H1 (cell line): ENCODE measurements around the gene PLCXD1. TPM values are rescaled to one million over a fixed set of nuclear protein-coding genes. Genes with fewer than 3 reads are reported as not detected.

Experiments
- CTCF ChIA-PET: fragments of 300-600 bp; sonication (Branson Sonifier 250); formaldehyde crosslinking; loops from one replicate; lab custom pipeline; 2021; ENCODE audit not compliant: partially characterized antibody; lab: Charles Lee
- POLR2A ChIA-PET: fragments of 300-600 bp; sonication (Branson Sonifier 250); formaldehyde crosslinking; loops from one replicate; lab custom pipeline; 2021; ENCODE audit warnings: inconsistent platforms; ENCODE audit not compliant: partially characterized antibody; lab: Charles Lee
- DNase-seq, 2 experiments: peaks; one replicate each; pipeline versions ENCODE4 v3.0.0 to v3.0.0-alpha.2; 2010 to 2022; ENCODE audit warnings: low spot score in 2 of 2, low read depth in 1 of 2, mixed read lengths in 1 of 2
- FAIRE-seq: peaks from 2 replicates; lab custom pipeline; 2011; peaks lifted over from hg19 to GRCh38; lab: Jason Lieb, UNC
- H2AFZ ChIP-seq: 2 replicates; pipeline ENCODE4 v1.8.1; 2012; ENCODE audit warnings: low read length, inconsistent platforms
- H2AK5ac ChIP-seq: 2 replicates; pipeline ENCODE4 v1.6.1; 2013; ENCODE audit warnings: low read depth, low read length
- H2BK120ac ChIP-seq: replicated peaks from 2 replicates; pipeline ENCODE3; 2013; ENCODE audit warnings: low read depth, low read length, inconsistent platforms
- H2BK12ac ChIP-seq: 2 replicates; pipeline ENCODE4 v1.6.1; 2013; ENCODE audit warnings: low read depth, low read length
- H2BK15ac ChIP-seq: 2 replicates; pipeline ENCODE4 v1.6.1; 2013; ENCODE audit warnings: low read length
- H2BK20ac ChIP-seq: 2 replicates; pipeline ENCODE4 v1.6.1; 2013; ENCODE audit warnings: low read length
- H2BK5ac ChIP-seq: 2 replicates; pipeline ENCODE4 v1.6.1; 2013; ENCODE audit warnings: low read depth, low read length
- H3K14ac ChIP-seq: 2 replicates; pipeline ENCODE4 v1.6.1; 2013; ENCODE audit warnings: inconsistent platforms; ENCODE audit not compliant: insufficient read length
- H3K18ac ChIP-seq: 2 replicates; pipeline ENCODE4 v1.6.1; 2013; ENCODE audit warnings: low read length; ENCODE audit errors: extremely low read depth
- H3K23ac ChIP-seq: 2 replicates; pipeline ENCODE4 v1.6.1; 2013; ENCODE audit warnings: inconsistent platforms; ENCODE audit not compliant: insufficient read length
- H3K23me2 ChIP-seq: 2 replicates; pipeline ENCODE4 v1.6.1; 2013; ENCODE audit warnings: low read depth, low read length
- H3K27ac ChIP-seq: 2 replicates; pipeline ENCODE4 v1.6.1; 2011; ENCODE audit warnings: low read depth, low read length, inconsistent platforms
- H3K27me3 ChIP-seq, 4 experiments: replicated peaks in 1 of 4; 1 replicate in 1 of 4; 2 replicates in 3 of 4; pipeline versions ENCODE4 v1.6.1 to v1.8.1; 2011 to 2013; ENCODE audit warnings: low read length in 3 of 4, mild to moderate bottlenecking in 3 of 4, inconsistent platforms in 2 of 4, mixed read lengths in 2 of 4, moderate library complexity in 1 of 4; ENCODE audit not compliant: control insufficient read depth in 3 of 4, insufficient read depth in 3 of 4; ENCODE audit errors: extremely low read depth in 1 of 4
- H3K36me3 ChIP-seq, 4 experiments: 2 replicates each; pipeline versions ENCODE4 v1.6.1 to v1.8.1; 2011 to 2013; ENCODE audit warnings: mild to moderate bottlenecking in 4 of 4, low read length in 3 of 4, moderate library complexity in 2 of 4, control low read depth in 1 of 4, inconsistent platforms in 1 of 4; ENCODE audit not compliant: insufficient read depth in 4 of 4, control insufficient read depth in 2 of 4
- H3K4ac ChIP-seq: replicated peaks from 2 replicates; pipeline ENCODE3; 2013; ENCODE audit warnings: low read length, low read depth, mixed read lengths, inconsistent platforms; ENCODE audit not compliant: insufficient read length
- H3K4me1 ChIP-seq, 4 experiments: replicated peaks in 1 of 4; 1 replicate in 1 of 4; 2 replicates in 3 of 4; pipeline versions ENCODE4 v1.6.1 to v1.8.1; 2011 to 2013; ENCODE audit warnings: low read length in 3 of 4, inconsistent platforms in 2 of 4, mixed read lengths in 1 of 4; ENCODE audit not compliant: insufficient read depth in 4 of 4, control insufficient read depth in 3 of 4
- H3K4me2 ChIP-seq, 2 experiments: 2 replicates each; pipeline versions ENCODE4 v1.6.1 to v1.8.1; 2011 to 2013; ENCODE audit warnings: low read depth in 2 of 2, low read length in 2 of 2, control low read depth in 1 of 2, inconsistent platforms in 1 of 2, mild to moderate bottlenecking in 1 of 2; ENCODE audit not compliant: insufficient read depth in 1 of 2
- H3K4me3 ChIP-seq, 4 experiments: fragments of 200-600, 300-600 bp in 1 of 4; sonication (generic), shearing (Covaris generic), sonication (Bioruptor Twin) in 1 of 4; 2 replicates each; pipeline versions ENCODE4 v1.5.1 to v1.8.1; 2011 to 2016; ENCODE audit warnings: low read length in 4 of 4, low read depth in 3 of 4, control low read depth in 2 of 4, inconsistent platforms in 2 of 4, mild to moderate bottlenecking in 2 of 4, mixed read lengths in 1 of 4, moderate library complexity in 1 of 4; ENCODE audit not compliant: insufficient read depth in 2 of 4; ENCODE audit errors: extremely low read depth in 1 of 4
- H3K56ac ChIP-seq: replicated peaks from 2 replicates; pipeline ENCODE3; 2013; ENCODE audit warnings: low read depth, mild to moderate bottlenecking, mixed read lengths, low read length, inconsistent platforms; ENCODE audit not compliant: insufficient read length
- H3K79me1 ChIP-seq: 2 replicates; pipeline ENCODE4 v1.6.1; 2013; ENCODE audit warnings: low read depth, low read length, control low read depth
- H3K79me2 ChIP-seq, 2 experiments: 2 replicates each; pipeline versions ENCODE4 v1.6.1 to v1.8.1; 2012 to 2013; ENCODE audit warnings: low read length in 2 of 2, mild to moderate bottlenecking in 2 of 2, inconsistent platforms in 1 of 2; ENCODE audit not compliant: insufficient read depth in 2 of 2, control insufficient read depth in 1 of 2
- H3K9ac ChIP-seq, 4 experiments: replicated peaks in 1 of 4; 1 replicate in 1 of 4; 2 replicates in 3 of 4; pipeline versions ENCODE4 v1.6.1 to v1.8.1; 2011 to 2013; ENCODE audit warnings: low read depth in 3 of 4, low read length in 3 of 4, control low read depth in 2 of 4, mild to moderate bottlenecking in 2 of 4, moderate library complexity in 2 of 4, inconsistent platforms in 1 of 4; ENCODE audit errors: extremely low read depth in 1 of 4
- H3K9me3 ChIP-seq, 2 experiments: 2 replicates each; pipeline versions ENCODE4 v1.6.1 to v1.8.1; 2012 to 2013; ENCODE audit warnings: mild to moderate bottlenecking in 2 of 2, moderate library complexity in 2 of 2, control low read depth in 1 of 2, inconsistent platforms in 1 of 2, low read depth in 1 of 2, low read length in 1 of 2, mixed read lengths in 1 of 2; ENCODE audit not compliant: insufficient read depth in 2 of 2
- H4K20me1 ChIP-seq, 2 experiments: replicated peaks in 1 of 2; 2 replicates each; pipeline versions ENCODE3 to v1.8.1; 2011 to 2013; ENCODE audit warnings: inconsistent platforms in 2 of 2, low read length in 2 of 2, mild to moderate bottlenecking in 1 of 2; ENCODE audit not compliant: insufficient read depth in 2 of 2, control insufficient read depth in 1 of 2
- H4K5ac ChIP-seq: 2 replicates; pipeline ENCODE4 v1.6.1; 2013; ENCODE audit warnings: low read length, low read depth, mixed read lengths, inconsistent platforms; ENCODE audit not compliant: insufficient read length
- H4K8ac ChIP-seq: 2 replicates; pipeline ENCODE4 v1.8.0; 2013; ENCODE audit warnings: mild to moderate bottlenecking, moderate library complexity, low read length, inconsistent platforms; ENCODE audit not compliant: insufficient read depth; ENCODE audit errors: extremely low read depth
- H4K91ac ChIP-seq: replicated peaks from 2 replicates; pipeline ENCODE3; 2013; ENCODE audit warnings: low read length, mixed read lengths, inconsistent platforms; ENCODE audit not compliant: insufficient read length
- FOSL1 ChIP-seq: IDR thresholded peaks from 2 replicates; pipeline ENCODE4 v1.6.1; 2011; ENCODE audit warnings: mild to moderate bottlenecking, low read depth, low read length, moderate library complexity; ENCODE audit not compliant: insufficient read depth
- KDM5A ChIP-seq: fragments of 200-600 bp; IDR thresholded peaks from 2 replicates; pipeline ENCODE4 v1.7.1; 2012; ENCODE audit warnings: mild to moderate bottlenecking, low read length, inconsistent platforms, mixed read lengths
- POLR2A ChIP-seq, 2 experiments: IDR thresholded peaks; 1 replicate in 1 of 2; 2 replicates in 1 of 2; pipeline ENCODE4 v1.6.1; 2011; ENCODE audit warnings: low read depth in 2 of 2, low read length in 2 of 2, mild to moderate bottlenecking in 2 of 2; ENCODE audit errors: control extremely low read depth in 1 of 2
- RAD21 ChIP-seq, 2 experiments: IDR thresholded peaks in 1 of 2; conservative IDR thresholded peaks in 1 of 2; 2 replicates each; pipeline ENCODE4 v1.6.1; 2011; ENCODE audit warnings: low read depth in 2 of 2, low read length in 2 of 2, improper control_type of control experiment in 1 of 2, inconsistent platforms in 1 of 2, mild to moderate bottlenecking in 1 of 2, moderate library complexity in 1 of 2
- SIRT6 ChIP-seq: IDR thresholded peaks from one replicate; pipeline ENCODE4 v1.7.1; 2012; ENCODE audit warnings: low read length, inconsistent platforms
- YY1 ChIP-seq: IDR thresholded peaks from 2 replicates; pipeline ENCODE4 v1.6.1; 2011; ENCODE audit warnings: low read depth, mild to moderate bottlenecking, low read length
- WGBS, 2 experiments: shearing (Covaris generic) in 1 of 2; methylation state at CpG; one replicate each; pipeline versions ENCODE4 v1.1.6 to v1.1.7; 2013 to 2015; ENCODE audit warnings: low lambda C conversion rate in 2 of 2, mixed read lengths in 2 of 2, inconsistent platforms in 1 of 2, low coverage in 1 of 2, missing lambda C conversion rate in 1 of 2; ENCODE audit not compliant: insufficient replicate concordance in 2 of 2, insufficient coverage in 1 of 2, insufficient read length in 1 of 2; ENCODE audit errors: extremely low coverage in 1 of 2, missing lambda C conversion rate in 1 of 2; 5-methylcytosine and 5-hydroxymethylcytosine counted together
- polyA plus RNA-seq, 7 experiments: library from polyadenylated mRNA; depleted of rRNA in 3 of 7; stranded (reverse) in 5 of 7; unstranded in 2 of 7; fragments of >200 nt in 5 of 7; fragments of 200-250 nt in 2 of 7; gene quantifications; 1 replicate in 5 of 7; 2 replicates in 1 of 7; 4 replicates in 1 of 7; pipeline versions ENCODE4 v1.2.1 to v1.2.3, GENCODE V29; 2011 to 2013; ENCODE audit warnings: missing spikeins in 2 of 7, mixed read lengths in 2 of 7
- total RNA-seq: library from RNA; stranded (reverse); fragmentation: NEBNext Ultra II Directional; extraction: Animal tissue kit (Norgen Biotek cat#: 25700); gene quantifications from 2 replicates; pipeline ENCODE4 v1.2.1, GENCODE V29; 2021
- TF ChIP-seq, protein P1 (sequence below), 3 experiments: IDR thresholded peaks; 1 replicate in 2 of 3; 2 replicates in 1 of 3; pipeline versions ENCODE4 v1.5.1 to v1.6.1; 2011; ENCODE audit warnings: low read length in 3 of 3, mild to moderate bottlenecking in 3 of 3, inconsistent platforms in 2 of 3, low read depth in 1 of 3, moderate library complexity in 1 of 3; ENCODE audit not compliant: insufficient read depth in 1 of 3; ENCODE audit errors: control extremely low read depth in 1 of 3
- TF ChIP-seq, protein P2 (sequence below): IDR thresholded peaks from 2 replicates; pipeline ENCODE4 v1.6.1; 2012; ENCODE audit warnings: low read length, inconsistent platforms

The PLCXD1 gene
- total and polyA plus RNA-seq, 2 of the 8 experiments (the other 6 are each of a cell fraction or from before 2014, with no cell fraction given): 93.6 to 124 TPM

DNA sequence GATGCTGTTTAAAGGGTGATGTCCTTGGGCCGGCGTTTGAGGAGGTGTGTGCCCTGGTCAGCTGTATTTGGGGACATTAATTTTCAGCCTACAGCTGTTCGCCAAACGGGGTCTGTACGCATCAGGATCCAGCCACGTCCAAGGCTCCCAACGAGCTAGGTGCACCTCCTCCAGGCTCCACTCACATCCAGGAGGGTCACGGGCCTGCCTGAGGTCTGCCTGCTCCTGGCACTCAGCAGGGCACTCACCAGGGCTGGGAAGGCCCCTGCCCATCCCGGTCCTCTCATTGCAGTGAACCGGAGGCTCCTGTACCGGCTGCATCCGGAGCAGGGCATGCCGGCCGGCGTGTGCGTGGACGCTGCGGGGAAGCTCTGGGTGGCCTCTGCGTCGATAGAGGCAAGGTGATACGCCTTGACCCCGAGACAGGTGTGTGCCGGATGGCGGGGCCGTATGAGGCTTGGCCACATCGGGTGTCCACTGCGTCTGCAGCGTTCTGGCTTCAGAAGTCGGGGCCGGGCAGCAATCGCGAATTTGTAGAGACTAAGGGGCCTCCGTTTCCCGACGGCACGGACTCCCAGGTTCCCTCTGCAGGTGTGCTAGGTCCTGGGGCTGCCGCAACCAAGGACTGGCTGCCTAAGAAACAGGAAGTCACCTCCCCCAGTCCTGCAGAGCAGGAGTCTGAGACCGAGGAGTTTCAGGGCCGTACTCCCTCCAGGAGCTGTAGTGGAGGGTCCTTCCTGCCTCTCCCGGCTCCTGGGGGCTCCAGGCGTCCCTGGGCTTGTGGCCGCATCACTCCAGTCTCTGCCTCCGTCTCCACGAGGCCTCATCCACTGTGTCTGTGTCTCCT lies 27.5 kb upstream of the PLCXD1 start:
- Histone ChIP-seq H2BK20ac (no peak overlapping the region), H2BK120ac (no peak overlapping the region), H2AFZ (no peak overlapping the region), H3K56ac (no peak overlapping the region), H3K79me1 (no peaks in the 10 kb centered on the region), H3K4me1 (no peaks in the 10 kb centered on the region; a peak in 1 of 7 replicates), H2BK12ac (no peak overlapping the region), H3K36me3 (no peaks in the 10 kb centered on the region), H3K4ac (no peak overlapping the region), H2AK5ac (no peak overlapping the region), H3K23me2 (no peaks in the 10 kb centered on the region), H4K20me1 (no peaks in the 10 kb centered on the region), H4K8ac (no peak overlapping the region), H3K27me3 (no peaks in the 10 kb centered on the region), H3K9ac (no peak overlapping the region), H3K79me2 (no peaks in the 10 kb centered on the region), H4K91ac (no peak overlapping the region), H3K14ac (no peak overlapping the region), H2BK5ac (no peak overlapping the region), H3K4me3 (no peak overlapping the region), H3K4me2 (no peak overlapping the region), H3K27ac (no peak overlapping the region), H3K9me3 (no peaks in the 10 kb centered on the region; a peak in 1 of 4 replicates), H3K23ac (no peak overlapping the region), H3K18ac (no peak overlapping the region), H4K5ac (no peak overlapping the region), H2BK15ac (no peak overlapping the region)
- ChIA-PET CTCF (no interaction called here), POLR2A (no interaction called here)
- no peak for FAIRE-seq
- DNase-seq: no peak
- WGBS, 2 experiments: 93% methylated on average over 31 of the region's 44 CpGs; no CpG with 5 or more reads in 1 of the 2 experiments
- TF ChIP-seq SIRT6: no peak
- TF ChIP-seq, protein P1, sequence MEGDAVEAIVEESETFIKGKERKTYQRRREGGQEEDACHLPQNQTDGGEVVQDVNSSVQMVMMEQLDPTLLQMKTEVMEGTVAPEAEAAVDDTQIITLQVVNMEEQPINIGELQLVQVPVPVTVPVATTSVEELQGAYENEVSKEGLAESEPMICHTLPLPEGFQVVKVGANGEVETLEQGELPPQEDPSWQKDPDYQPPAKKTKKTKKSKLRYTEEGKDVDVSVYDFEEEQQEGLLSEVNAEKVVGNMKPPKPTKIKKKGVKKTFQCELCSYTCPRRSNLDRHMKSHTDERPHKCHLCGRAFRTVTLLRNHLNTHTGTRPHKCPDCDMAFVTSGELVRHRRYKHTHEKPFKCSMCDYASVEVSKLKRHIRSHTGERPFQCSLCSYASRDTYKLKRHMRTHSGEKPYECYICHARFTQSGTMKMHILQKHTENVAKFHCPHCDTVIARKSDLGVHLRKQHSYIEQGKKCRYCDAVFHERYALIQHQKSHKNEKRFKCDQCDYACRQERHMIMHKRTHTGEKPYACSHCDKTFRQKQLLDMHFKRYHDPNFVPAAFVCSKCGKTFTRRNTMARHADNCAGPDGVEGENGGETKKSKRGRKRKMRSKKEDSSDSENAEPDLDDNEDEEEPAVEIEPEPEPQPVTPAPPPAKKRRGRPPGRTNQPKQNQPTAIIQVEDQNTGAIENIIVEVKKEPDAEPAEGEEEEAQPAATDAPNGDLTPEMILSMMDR (IDR thresholded peaks at IDR 0.05; ENCODE audit: control extremely low read depth in 1 of 3, insufficient read depth in 1 of 3, low read depth in 1 of 3, low read length in 3 of 3): no peak
- TF ChIP-seq RAD21 (IDR thresholded peaks at IDR 0.05 in 1 of 2, conservative IDR thresholded peaks at IDR 0.05 in 1 of 2; ENCODE audit: low read depth in 2 of 2, low read length in 2 of 2): no peak
- no peak for TF ChIP-seq POLR2A (IDR thresholded peaks at IDR 0.05; ENCODE audit: control extremely low read depth in 1 of 2, low read depth in 2 of 2, low read length in 2 of 2)
- TF ChIP-seq KDM5A: no peak
- TF ChIP-seq, protein P2, sequence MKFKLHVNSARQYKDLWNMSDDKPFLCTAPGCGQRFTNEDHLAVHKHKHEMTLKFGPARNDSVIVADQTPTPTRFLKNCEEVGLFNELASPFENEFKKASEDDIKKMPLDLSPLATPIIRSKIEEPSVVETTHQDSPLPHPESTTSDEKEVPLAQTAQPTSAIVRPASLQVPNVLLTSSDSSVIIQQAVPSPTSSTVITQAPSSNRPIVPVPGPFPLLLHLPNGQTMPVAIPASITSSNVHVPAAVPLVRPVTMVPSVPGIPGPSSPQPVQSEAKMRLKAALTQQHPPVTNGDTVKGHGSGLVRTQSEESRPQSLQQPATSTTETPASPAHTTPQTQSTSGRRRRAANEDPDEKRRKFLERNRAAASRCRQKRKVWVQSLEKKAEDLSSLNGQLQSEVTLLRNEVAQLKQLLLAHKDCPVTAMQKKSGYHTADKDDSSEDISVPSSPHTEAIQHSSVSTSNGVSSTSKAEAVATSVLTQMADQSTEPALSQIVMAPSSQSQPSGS: no peak
- TF ChIP-seq FOSL1: no peak
- no peak for TF ChIP-seq YY1
